ENCODE data around the gene DDA1. TPM values are rescaled to one million over a fixed set of nuclear protein-coding genes. Genes with fewer than 3 reads are reported as not detected.

DDA1 gene
- total RNA-seq, 1 donor from 2014 or later, result 9.0 TPM

- H3K36me3 ChIP-seq (ENCODE audit: control insufficient read depth, insufficient read depth, low read length), result no peaks in the 10 kb centered on the region
- TF ChIP-seq, protein P1, sequence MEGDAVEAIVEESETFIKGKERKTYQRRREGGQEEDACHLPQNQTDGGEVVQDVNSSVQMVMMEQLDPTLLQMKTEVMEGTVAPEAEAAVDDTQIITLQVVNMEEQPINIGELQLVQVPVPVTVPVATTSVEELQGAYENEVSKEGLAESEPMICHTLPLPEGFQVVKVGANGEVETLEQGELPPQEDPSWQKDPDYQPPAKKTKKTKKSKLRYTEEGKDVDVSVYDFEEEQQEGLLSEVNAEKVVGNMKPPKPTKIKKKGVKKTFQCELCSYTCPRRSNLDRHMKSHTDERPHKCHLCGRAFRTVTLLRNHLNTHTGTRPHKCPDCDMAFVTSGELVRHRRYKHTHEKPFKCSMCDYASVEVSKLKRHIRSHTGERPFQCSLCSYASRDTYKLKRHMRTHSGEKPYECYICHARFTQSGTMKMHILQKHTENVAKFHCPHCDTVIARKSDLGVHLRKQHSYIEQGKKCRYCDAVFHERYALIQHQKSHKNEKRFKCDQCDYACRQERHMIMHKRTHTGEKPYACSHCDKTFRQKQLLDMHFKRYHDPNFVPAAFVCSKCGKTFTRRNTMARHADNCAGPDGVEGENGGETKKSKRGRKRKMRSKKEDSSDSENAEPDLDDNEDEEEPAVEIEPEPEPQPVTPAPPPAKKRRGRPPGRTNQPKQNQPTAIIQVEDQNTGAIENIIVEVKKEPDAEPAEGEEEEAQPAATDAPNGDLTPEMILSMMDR (IDR thresholded peaks at IDR 0.05; ENCODE audit: insufficient read depth, low read length, severe bottlenecking), result no peak
- DNase-seq (ENCODE audit: low read depth) (no peak), FAIRE-seq (no peak)
- peak overlapping the region; percentile 46 for H3K4me3 ChIP-seq (ENCODE audit: low read depth, low read length)
- H3K27me3 ChIP-seq (ENCODE audit: control insufficient read depth, insufficient read depth, low read length), result peaks cover 9% of the 10 kb centered on the region
These were observed 19.4 kb downstream of the DDA1 start for GRCh38 chr19:17328517-17329365.

- peaks cover 9% of the 10 kb centered on the region for H3K27me3 ChIP-seq (ENCODE audit: control insufficient read depth, insufficient read depth, low read length)
- H3K4me3 ChIP-seq (ENCODE audit: low read depth, low read length), result no peak overlapping the region
- TF ChIP-seq, protein P1 (IDR thresholded peaks at IDR 0.05; ENCODE audit: insufficient read depth, low read length, severe bottlenecking), result no peak
- no peaks in the 10 kb centered on the region for H3K36me3 ChIP-seq (ENCODE audit: control insufficient read depth, insufficient read depth, low read length)
- DNase-seq (ENCODE audit: low read depth), result no peak
- no peak for FAIRE-seq
These were observed 20.3 kb downstream of the DDA1 start for GRCh38 chr19:17329366-17330261.

GRCh38 chr19:17330262-17331044 lies 21.1 kb downstream of the DDA1 start:
- Histone ChIP-seq H3K27me3 (ENCODE audit: control insufficient read depth, insufficient read depth, low read length) (peaks cover 9% of the 10 kb centered on the region), H3K36me3 (ENCODE audit: control insufficient read depth, insufficient read depth, low read length) (no peaks in the 10 kb centered on the region), H3K4me3 (ENCODE audit: low read depth, low read length) (no peak overlapping the region)
- TF ChIP-seq, protein P1 (IDR thresholded peaks at IDR 0.05; ENCODE audit: insufficient read depth, low read length, severe bottlenecking), result no peak
- no peak for DNase-seq (ENCODE audit: low read depth)
- FAIRE-seq, result no peak

DNA sequence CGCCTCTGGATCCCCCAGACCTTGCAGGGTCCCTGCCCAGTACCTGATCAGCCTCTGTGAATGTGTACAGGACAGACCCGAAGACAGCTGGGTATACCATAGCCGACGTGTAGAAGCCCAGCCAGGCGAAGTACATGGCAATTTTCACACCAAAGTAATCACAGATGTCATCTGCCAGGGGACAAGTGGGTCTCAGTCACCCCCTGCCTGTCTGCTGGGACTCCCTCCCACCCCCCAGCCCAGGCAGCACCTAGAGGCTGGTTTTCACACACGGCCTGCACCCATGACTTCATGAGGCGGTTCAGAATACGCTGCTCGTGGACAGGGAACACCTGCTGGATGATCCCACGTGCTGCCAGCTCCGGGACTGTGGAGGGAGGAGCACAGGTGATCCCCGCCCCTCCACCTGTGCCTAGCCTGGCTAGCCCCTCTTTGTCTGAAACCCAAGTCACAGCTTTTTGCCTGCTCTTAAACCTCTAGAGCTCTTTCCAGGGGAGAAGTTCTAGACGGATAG lies 21.7 kb downstream of the DDA1 start:
- Histone ChIP-seq H3K4me3 (ENCODE audit: low read depth, low read length) (no peak overlapping the region), H3K36me3 (ENCODE audit: control insufficient read depth, insufficient read depth, low read length) (no peaks in the 10 kb centered on the region), H3K27me3 (ENCODE audit: control insufficient read depth, insufficient read depth, low read length) (peaks cover 9% of the 10 kb centered on the region)
- TF ChIP-seq, protein P1 (IDR thresholded peaks at IDR 0.05; ENCODE audit: insufficient read depth, low read length, severe bottlenecking), result no peak
- no peak for DNase-seq (ENCODE audit: low read depth)
- no peak for FAIRE-seq

GRCh38 chr19:17332360-17332676 lies 23.0 kb downstream of the DDA1 start:
- no peak for DNase-seq (ENCODE audit: low read depth)
- no peak overlapping the region for H3K4me3 ChIP-seq (ENCODE audit: low read depth, low read length)
- no peak for FAIRE-seq
- H3K36me3 ChIP-seq (ENCODE audit: control insufficient read depth, insufficient read depth, low read length), result no peaks in the 10 kb centered on the region
- peaks cover 9% of the 10 kb centered on the region for H3K27me3 ChIP-seq (ENCODE audit: control insufficient read depth, insufficient read depth, low read length)
- TF ChIP-seq, protein P1 (IDR thresholded peaks at IDR 0.05; ENCODE audit: insufficient read depth, low read length, severe bottlenecking), result no peak
